WTC11 (cell line): ENCODE results near the gene SLIT1. TPM values are rescaled to one million over a fixed set of nuclear protein-coding genes. Genes with fewer than 3 reads are reported as not detected.

ENCODE experiments used
- ATAC-seq: fragments of 200-7000 bp; cut with Tn5 transposase; 2 replicates; pipeline ENCODE4 v1.10.0; 2021; ENCODE audit warnings: mild to moderate bottlenecking, moderate library complexity
- CTCF ChIA-PET: fragments of 300-600 bp; sonication (Branson Sonifier 250); formaldehyde crosslinking; loops from one replicate; lab custom pipeline; 2021; ENCODE audit warnings: antibody characterized with exemption; lab: Charles Lee
- POLR2A ChIA-PET: fragments of 350-600 bp; sonication (Branson Sonifier 250); formaldehyde crosslinking; loops from one replicate; lab custom pipeline; 2021; ENCODE audit warnings: antibody characterized with exemption; lab: Charles Lee
- DNase-seq: peaks from one replicate; pipeline ENCODE4 v3.0.0; 2021; ENCODE audit warnings: low spot score
- H3K27ac Mint-ChIP-seq: 2 replicates; pipeline ENCODE4 v1.8.0; 2021; ENCODE audit warnings: mixed read lengths
- H3K27me3 Mint-ChIP-seq: 2 replicates; pipeline ENCODE4 v1.8.0; 2021; ENCODE audit warnings: low read depth, mild to moderate bottlenecking, moderate library complexity, mixed read lengths
- H3K36me3 Mint-ChIP-seq: 2 replicates; pipeline ENCODE4 v1.8.0; 2021; ENCODE audit warnings: mixed read lengths
- H3K4me1 Mint-ChIP-seq: 2 replicates; pipeline ENCODE4 v1.8.0; 2022; ENCODE audit warnings: mixed read lengths
- H3K4me3 Mint-ChIP-seq: 2 replicates; pipeline ENCODE4 v1.8.0; 2021; ENCODE audit warnings: mild to moderate bottlenecking, moderate library complexity, mixed read lengths
- H3K9me3 Mint-ChIP-seq: 2 replicates; pipeline ENCODE4 v1.8.0; 2021; ENCODE audit warnings: mixed read lengths
- ARID4B ChIP-seq: sonication (generic); formaldehyde crosslinking; IDR thresholded peaks from 2 replicates; pipeline ENCODE4 v1.8.0; 2023; ENCODE audit warnings: missing genetic modification reagents, mild to moderate bottlenecking, borderline replicate concordance
- ATF1 ChIP-seq: sonication (generic); formaldehyde crosslinking; IDR thresholded peaks from 2 replicates; pipeline ENCODE4 v1.8.1; 2023; ENCODE audit warnings: mild to moderate bottlenecking, moderate library complexity, missing genetic modification reagents
- CBFB ChIP-seq: sonication (generic); formaldehyde crosslinking; IDR thresholded peaks from 2 replicates; pipeline ENCODE4 v1.8.1; 2022; ENCODE audit warnings: mild to moderate bottlenecking, low read depth, missing genetic modification reagents
- CREB1 ChIP-seq: sonication (generic); formaldehyde crosslinking; IDR thresholded peaks from 2 replicates; pipeline ENCODE4 v1.8.0; 2023; ENCODE audit warnings: mild to moderate bottlenecking, missing genetic modification reagents
- FOXJ3 ChIP-seq: sonication (generic); formaldehyde crosslinking; IDR thresholded peaks from 2 replicates; pipeline ENCODE4 v1.9.0; 2021; ENCODE audit warnings: missing genetic modification reagents, mild to moderate bottlenecking, borderline replicate concordance
- FOXP1 ChIP-seq: sonication (generic); formaldehyde crosslinking; IDR thresholded peaks from 2 replicates; pipeline ENCODE4 v1.8.0; 2022; ENCODE audit warnings: missing genetic modification reagents, mild to moderate bottlenecking, moderate library complexity, borderline replicate concordance
- NR1H2 ChIP-seq: sonication (generic); formaldehyde crosslinking; IDR thresholded peaks from 2 replicates; pipeline ENCODE4 v1.9.0; 2021; ENCODE audit warnings: mild to moderate bottlenecking, moderate library complexity, missing genetic modification reagents
- RELA ChIP-seq: sonication (generic); formaldehyde crosslinking; IDR thresholded peaks from 2 replicates; pipeline ENCODE4 v1.8.1; 2022; ENCODE audit warnings: missing genetic modification reagents, mild to moderate bottlenecking, borderline replicate concordance
- TEAD1 ChIP-seq: sonication (generic); formaldehyde crosslinking; IDR thresholded peaks from 2 replicates; pipeline ENCODE4 v1.8.0; 2022; ENCODE audit warnings: mild to moderate bottlenecking, missing genetic modification reagents
- ZMAT4 ChIP-seq: fragments of 250-450 bp; sonication (Bioruptor Pico); IDR thresholded peaks from 2 replicates; pipeline ENCODE4 v1.9.0; 2021; ENCODE audit warnings: mild to moderate bottlenecking
- ZNF317 ChIP-seq: sonication (generic); formaldehyde crosslinking; IDR thresholded peaks from 2 replicates; pipeline ENCODE4 v1.8.1; 2023; ENCODE audit warnings: low read depth, mild to moderate bottlenecking, moderate library complexity, missing genetic modification reagents, borderline replicate concordance
- ZNF396 ChIP-seq: fragments of 250-450 bp; sonication (Bioruptor Pico); IDR thresholded peaks from 2 replicates; pipeline ENCODE4 v1.8.0; 2021; ENCODE audit warnings: mild to moderate bottlenecking, moderate library complexity, borderline replicate concordance
- ZNF423 ChIP-seq: fragments of 250-450 bp; sonication (Bioruptor Pico); IDR thresholded peaks from 2 replicates; pipeline ENCODE4 v2.1.2; 2022; ENCODE audit warnings: mild to moderate bottlenecking, moderate library complexity
- ZNF671 ChIP-seq: fragments of 250-450 bp; sonication (Bioruptor Pico); IDR thresholded peaks from 2 replicates; pipeline ENCODE4 v1.8.0; 2021; ENCODE audit warnings: mild to moderate bottlenecking
- total RNA-seq: library from RNA; stranded (reverse); gene quantifications from 3 replicates; pipeline ENCODE4 v1.2.3, GENCODE V29; 2021
- TF ChIP-seq, protein P1 (sequence below): fragments of 250-450 bp; sonication (Bioruptor Pico); IDR thresholded peaks from 2 replicates; pipeline ENCODE4 v1.8.0; 2021; ENCODE audit warnings: mild to moderate bottlenecking
- TF ChIP-seq, protein P2 (sequence below): sonication (generic); formaldehyde crosslinking; conservative IDR thresholded peaks from 2 replicates; pipeline ENCODE4 v1.8.1; 2023; ENCODE audit warnings: mild to moderate bottlenecking, low read depth, missing genetic modification reagents, moderate library complexity
- TF ChIP-seq, protein P3 (sequence below): sonication (generic); formaldehyde crosslinking; IDR thresholded peaks from 2 replicates; pipeline ENCODE4 v1.8.0; 2022; ENCODE audit warnings: mild to moderate bottlenecking, missing genetic modification reagents

The SLIT1 gene
- total RNA-seq, 1 experiment from 2014 or later, result 1.6 TPM

GRCh38 chr10:97003151-97003803 is 182.5 kb downstream of the SLIT1 start (continued):
- TF ChIP-seq, protein P1, sequence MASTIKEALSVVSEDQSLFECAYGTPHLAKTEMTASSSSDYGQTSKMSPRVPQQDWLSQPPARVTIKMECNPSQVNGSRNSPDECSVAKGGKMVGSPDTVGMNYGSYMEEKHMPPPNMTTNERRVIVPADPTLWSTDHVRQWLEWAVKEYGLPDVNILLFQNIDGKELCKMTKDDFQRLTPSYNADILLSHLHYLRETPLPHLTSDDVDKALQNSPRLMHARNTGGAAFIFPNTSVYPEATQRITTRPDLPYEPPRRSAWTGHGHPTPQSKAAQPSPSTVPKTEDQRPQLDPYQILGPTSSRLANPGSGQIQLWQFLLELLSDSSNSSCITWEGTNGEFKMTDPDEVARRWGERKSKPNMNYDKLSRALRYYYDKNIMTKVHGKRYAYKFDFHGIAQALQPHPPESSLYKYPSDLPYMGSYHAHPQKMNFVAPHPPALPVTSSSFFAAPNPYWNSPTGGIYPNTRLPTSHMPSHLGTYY (CRISPR knock-in tag), result no peak
- TF ChIP-seq CBFB (CRISPR knock-in tag) (no peak), ZNF396 (CRISPR knock-in tag) (no peak), RELA (CRISPR knock-in tag) (no peak)

GRCh38 chr10:97002670-97003069 is 183.1 kb downstream of the SLIT1 start:
- H3K27ac Mint-ChIP-seq, result no peak overlapping the region
- H3K36me3 Mint-ChIP-seq, result peaks cover 11% of the 10 kb centered on the region
- ChIA-PET POLR2A (no interaction called here), CTCF (interaction anchor here (0.9 to 5.8 kb wide), 6 partner anchors 18 to 362 kb away, joined by 3 to 27 read pairs (median 4); no protein-coding TSS in a partner anchor)
- H3K27me3 Mint-ChIP-seq, result peaks cover 2% of the 10 kb centered on the region; the same call in 1 of the 2 replicates
- H3K9me3 Mint-ChIP-seq, result peaks cover 13% of the 10 kb centered on the region
- DNase-seq (no peak), ATAC-seq (no peak)
- TF ChIP-seq, protein P2, sequence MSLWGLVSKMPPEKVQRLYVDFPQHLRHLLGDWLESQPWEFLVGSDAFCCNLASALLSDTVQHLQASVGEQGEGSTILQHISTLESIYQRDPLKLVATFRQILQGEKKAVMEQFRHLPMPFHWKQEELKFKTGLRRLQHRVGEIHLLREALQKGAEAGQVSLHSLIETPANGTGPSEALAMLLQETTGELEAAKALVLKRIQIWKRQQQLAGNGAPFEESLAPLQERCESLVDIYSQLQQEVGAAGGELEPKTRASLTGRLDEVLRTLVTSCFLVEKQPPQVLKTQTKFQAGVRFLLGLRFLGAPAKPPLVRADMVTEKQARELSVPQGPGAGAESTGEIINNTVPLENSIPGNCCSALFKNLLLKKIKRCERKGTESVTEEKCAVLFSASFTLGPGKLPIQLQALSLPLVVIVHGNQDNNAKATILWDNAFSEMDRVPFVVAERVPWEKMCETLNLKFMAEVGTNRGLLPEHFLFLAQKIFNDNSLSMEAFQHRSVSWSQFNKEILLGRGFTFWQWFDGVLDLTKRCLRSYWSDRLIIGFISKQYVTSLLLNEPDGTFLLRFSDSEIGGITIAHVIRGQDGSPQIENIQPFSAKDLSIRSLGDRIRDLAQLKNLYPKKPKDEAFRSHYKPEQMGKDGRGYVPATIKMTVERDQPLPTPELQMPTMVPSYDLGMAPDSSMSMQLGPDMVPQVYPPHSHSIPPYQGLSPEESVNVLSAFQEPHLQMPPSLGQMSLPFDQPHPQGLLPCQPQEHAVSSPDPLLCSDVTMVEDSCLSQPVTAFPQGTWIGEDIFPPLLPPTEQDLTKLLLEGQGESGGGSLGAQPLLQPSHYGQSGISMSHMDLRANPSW (CRISPR knock-in tag), result no peak
- no peak for TF ChIP-seq TEAD1 (CRISPR knock-in tag)
- H3K4me1 Mint-ChIP-seq, result peaks cover 4% of the 10 kb centered on the region
- no peak overlapping the region for H3K4me3 Mint-ChIP-seq

DNA sequence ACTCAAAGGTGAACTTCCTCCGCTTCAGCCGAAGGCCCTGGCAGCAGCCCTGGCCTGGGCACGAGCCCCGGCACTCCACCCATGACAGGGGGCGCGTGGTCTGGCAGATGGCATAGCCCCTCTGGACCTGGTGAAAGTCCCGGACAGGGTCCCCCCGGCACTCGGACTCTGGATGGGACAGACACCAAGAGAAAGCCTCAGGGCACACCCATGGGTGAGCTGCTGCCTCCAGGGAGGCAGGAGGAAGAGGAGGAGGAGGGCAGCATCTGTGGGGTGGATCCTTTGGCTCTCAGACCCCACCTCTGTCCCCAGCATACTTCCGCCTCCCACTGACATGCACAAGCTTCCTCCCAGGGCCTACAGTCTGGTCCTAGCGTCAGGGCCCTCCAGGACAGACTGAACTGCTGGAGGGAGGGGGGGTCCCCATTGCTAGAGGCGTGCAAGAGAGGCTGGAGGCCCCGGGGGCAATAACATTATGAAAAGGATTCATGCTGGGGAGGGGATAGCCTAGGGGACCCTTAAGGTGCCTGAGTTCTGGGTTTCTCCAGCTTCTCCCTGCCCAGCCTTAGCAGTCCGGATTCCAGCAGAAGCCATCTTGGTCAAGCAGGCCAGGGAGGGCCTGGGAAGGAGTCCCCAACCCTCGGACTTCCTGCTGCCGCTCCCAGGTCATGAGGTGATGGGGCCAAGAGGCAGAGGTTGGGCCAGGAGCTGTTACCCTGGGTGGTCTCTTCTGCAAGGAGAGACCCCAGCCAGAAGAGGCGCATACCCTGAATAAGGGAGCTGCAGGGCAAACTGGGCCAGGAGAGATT is 184.4 kb downstream of the SLIT1 start:
- POLR2A ChIA-PET, result no interaction called here
- H3K4me3 Mint-ChIP-seq, result no peak overlapping the region

More for the DNA sequence above, 184.4 kb downstream of the SLIT1 start:
- TF ChIP-seq ARID4B, result no peak
- TF ChIP-seq CREB1, result no peak
- TF ChIP-seq ATF1, result no peak
- TF ChIP-seq RELA (CRISPR knock-in tag), result no peak
- TF ChIP-seq ZNF423, result no peak
- TF ChIP-seq FOXP1 (CRISPR knock-in tag), result no peak
- TF ChIP-seq, protein P3, sequence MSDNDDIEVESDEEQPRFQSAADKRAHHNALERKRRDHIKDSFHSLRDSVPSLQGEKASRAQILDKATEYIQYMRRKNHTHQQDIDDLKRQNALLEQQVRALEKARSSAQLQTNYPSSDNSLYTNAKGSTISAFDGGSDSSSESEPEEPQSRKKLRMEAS (CRISPR knock-in tag), result no peak
- no peak for TF ChIP-seq ZNF317 (CRISPR knock-in tag)
- no peak for TF ChIP-seq ZNF671 (CRISPR knock-in tag)
- no peak for TF ChIP-seq NR1H2 (CRISPR knock-in tag)
- no peak for TF ChIP-seq ZMAT4 (CRISPR knock-in tag)
- TF ChIP-seq FOXJ3 (CRISPR knock-in tag), result no peak
- Mint-ChIP-seq H3K9me3 (peaks cover under 1% of the 10 kb centered on the region; the same call in 1 of the 2 replicates), H3K27ac (no peak overlapping the region), H3K36me3 (no peaks in the 10 kb centered on the region), H3K27me3 (no peaks in the 10 kb centered on the region), H3K4me1 (peaks cover 4% of the 10 kb centered on the region)
- ATAC-seq (no peak), DNase-seq (no peak)
- CTCF ChIA-PET, result interaction anchor here (0.7 to 5.8 kb wide), 5 partner anchors 17 to 72 kb away, joined by 3 to 27 read pairs (median 3); no protein-coding TSS in a partner anchor
